ENCODE measurements around the gene FBN2.
"Not testable (repeated sequence)": the region's sequence is repeated elsewhere in the genome, so short reads cannot be mapped to it uniquely, and the experiment has no call there.

The FBN2 gene

DNA sequence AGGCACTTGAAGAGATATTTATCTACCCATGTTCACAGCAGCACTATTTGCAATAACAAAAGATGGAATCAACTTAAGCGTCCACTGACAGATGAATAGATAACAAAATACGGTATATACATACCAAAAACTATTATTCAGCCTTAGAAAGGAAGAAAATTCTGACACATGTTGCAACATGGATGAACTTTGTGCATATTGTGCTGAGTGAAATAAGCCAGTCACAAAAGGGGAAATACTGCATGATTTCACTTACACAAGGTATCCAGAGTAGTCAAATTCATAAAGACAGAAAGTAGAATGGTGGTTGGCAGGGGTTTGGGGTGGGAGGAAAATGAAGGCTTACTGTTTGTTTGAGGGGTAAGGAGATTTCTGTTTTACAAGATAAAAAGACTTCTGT, 66.0 kb downstream of the FBN2 start:
- no peak for DNase-seq (ENCODE audit: low read depth)
- TF ChIP-seq, protein P1, sequence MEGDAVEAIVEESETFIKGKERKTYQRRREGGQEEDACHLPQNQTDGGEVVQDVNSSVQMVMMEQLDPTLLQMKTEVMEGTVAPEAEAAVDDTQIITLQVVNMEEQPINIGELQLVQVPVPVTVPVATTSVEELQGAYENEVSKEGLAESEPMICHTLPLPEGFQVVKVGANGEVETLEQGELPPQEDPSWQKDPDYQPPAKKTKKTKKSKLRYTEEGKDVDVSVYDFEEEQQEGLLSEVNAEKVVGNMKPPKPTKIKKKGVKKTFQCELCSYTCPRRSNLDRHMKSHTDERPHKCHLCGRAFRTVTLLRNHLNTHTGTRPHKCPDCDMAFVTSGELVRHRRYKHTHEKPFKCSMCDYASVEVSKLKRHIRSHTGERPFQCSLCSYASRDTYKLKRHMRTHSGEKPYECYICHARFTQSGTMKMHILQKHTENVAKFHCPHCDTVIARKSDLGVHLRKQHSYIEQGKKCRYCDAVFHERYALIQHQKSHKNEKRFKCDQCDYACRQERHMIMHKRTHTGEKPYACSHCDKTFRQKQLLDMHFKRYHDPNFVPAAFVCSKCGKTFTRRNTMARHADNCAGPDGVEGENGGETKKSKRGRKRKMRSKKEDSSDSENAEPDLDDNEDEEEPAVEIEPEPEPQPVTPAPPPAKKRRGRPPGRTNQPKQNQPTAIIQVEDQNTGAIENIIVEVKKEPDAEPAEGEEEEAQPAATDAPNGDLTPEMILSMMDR (IDR thresholded peaks at IDR 0.05; ENCODE audit: low read length, missing control alignments), result no peak
- no peak overlapping the region for H3K4me3 ChIP-seq (replicated peaks; ENCODE audit: low read depth, low read length)

DNA sequence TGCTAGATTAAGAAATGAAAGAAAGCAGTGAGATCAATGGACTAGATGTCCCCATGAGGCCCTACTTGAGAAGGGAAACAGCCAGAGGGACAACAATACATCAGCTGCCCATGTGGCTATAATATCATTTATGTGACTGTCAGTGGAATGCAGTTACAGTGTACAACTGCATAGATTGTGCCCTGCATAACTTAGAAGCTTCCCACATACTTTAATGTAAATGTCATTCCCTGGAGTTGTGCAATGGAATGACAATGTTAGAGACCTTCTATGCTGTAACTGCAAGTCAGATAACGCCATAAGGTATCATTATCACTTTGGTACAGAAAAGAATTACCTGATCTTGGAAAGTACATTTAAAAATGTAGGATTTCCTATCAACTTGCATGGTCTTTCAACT, 67.4 kb downstream of the FBN2 start:
- H3K4me3 ChIP-seq (replicated peaks; ENCODE audit: low read depth, low read length), result no peak overlapping the region
- peak; percentile 66 for DNase-seq (ENCODE audit: low read depth)
- TF ChIP-seq, protein P1 (IDR thresholded peaks at IDR 0.05; ENCODE audit: low read length, missing control alignments), result no peak

DNA sequence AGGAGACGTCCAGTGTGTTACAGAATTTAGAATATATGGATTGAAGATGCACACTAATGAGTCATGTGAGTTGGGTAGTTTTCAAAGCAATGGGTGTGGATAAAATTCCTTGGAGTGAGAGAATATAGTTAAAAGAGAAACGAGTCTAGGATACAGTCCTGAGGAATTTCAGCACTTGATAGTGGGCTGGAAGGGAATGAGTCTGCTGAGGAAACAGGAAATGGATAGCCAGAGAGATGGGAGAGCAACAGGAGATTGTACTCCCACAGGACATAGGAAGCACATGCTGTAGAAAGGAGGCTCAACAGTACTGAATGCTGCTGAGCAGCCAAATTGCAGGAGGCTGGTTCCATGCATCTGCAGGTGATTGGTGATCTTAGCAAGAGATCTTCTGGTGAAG, 68.1 kb downstream of the FBN2 start:
- TF ChIP-seq, protein P1 (IDR thresholded peaks at IDR 0.05; ENCODE audit: low read length, missing control alignments), result no peak
- H3K4me3 ChIP-seq (replicated peaks; ENCODE audit: low read depth, low read length), result no peak overlapping the region
- DNase-seq (ENCODE audit: low read depth), result peak; percentile 68

DNA sequence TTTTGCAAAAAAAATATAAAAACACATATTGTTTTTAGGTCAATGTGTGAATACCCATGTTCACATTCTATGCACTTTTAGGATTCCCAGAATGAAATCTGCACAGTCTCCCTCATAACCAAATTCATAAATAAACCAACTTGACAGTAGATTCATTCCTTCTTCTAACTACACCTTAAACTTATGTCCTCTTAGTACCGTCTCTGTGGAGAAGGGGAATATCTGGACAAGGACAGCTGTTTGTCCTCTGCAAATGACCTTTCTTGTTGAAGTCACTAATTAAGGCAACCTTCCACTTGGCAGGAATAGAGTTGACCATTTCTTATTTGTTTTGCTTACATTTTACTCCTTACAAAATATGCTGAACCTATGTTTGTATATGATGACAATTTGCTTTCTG, 71.1 kb downstream of the FBN2 start:
- no peak for DNase-seq (ENCODE audit: low read depth)
- no peak overlapping the region for H3K4me3 ChIP-seq (replicated peaks; ENCODE audit: low read depth, low read length)
- TF ChIP-seq, protein P1 (IDR thresholded peaks at IDR 0.05; ENCODE audit: low read length, missing control alignments), result no peak

DNA sequence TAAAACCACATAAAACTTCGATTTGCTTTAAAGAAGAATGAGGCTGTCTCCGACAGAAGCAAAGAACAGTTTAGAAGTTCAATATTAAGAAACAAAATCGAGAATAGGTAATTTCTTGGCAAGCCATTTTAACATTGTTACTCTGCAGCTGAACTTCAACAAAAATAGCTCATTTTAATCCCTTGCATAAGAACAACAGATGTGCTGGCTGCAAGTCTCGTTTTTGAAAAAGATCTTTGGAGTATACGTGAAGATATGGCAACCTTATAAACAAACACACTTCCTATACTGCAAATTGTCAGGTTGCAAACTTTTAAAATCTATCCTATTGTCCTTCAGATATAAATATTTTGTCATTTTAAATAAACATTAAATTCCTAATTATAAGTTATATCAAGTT, 71.5 kb downstream of the FBN2 start:
- DNase-seq (ENCODE audit: low read depth), result no peak
- TF ChIP-seq, protein P1 (IDR thresholded peaks at IDR 0.05; ENCODE audit: low read length, missing control alignments), result no peak
- H3K4me3 ChIP-seq (replicated peaks; ENCODE audit: low read depth, low read length), result no peak overlapping the region

DNA sequence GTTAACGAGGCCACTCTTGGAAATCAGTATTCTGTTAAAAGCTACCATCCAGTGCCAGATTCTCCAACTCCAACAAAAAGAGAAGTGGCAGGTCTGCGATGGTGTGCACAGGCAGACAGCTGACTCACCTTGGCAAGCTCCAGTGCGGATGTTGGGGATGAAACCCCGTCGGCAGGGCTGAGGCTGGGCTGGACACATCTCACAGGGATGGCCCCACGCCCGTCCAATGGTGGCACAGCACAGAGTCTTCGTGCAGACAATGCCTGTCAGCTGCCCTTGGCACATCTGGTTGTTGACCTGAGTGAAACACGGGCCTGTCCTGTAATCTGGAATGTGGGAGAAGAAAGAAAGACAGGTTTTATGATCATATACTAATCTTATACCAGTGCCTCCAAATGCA, 73.4 kb downstream of the FBN2 start:
- H3K4me3 ChIP-seq (replicated peaks; ENCODE audit: low read depth, low read length), result no peak overlapping the region
- no peak for DNase-seq (ENCODE audit: low read depth)
- TF ChIP-seq, protein P1 (IDR thresholded peaks at IDR 0.05; ENCODE audit: low read length, missing control alignments), result no peak

DNA sequence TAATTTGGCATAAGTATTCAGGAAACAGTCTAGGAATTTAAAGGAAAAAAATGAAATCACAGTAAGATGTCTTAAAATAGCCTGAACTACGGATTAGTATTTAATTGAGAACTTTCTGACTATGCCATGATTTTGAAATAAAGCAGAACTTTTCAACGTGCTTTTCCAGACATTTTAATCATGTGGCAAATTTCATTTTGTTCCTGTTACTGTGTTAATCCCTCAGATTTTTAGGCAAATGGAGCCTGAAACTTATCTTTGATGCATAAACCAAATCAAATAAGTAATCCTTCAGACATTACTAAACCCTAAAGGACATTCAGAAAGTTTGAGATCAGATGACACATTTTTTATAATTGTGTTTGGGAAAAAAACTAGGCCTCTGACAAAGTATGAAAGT, 75.7 kb downstream of the FBN2 start:
- DNase-seq (ENCODE audit: low read depth), result no peak
- TF ChIP-seq, protein P1 (IDR thresholded peaks at IDR 0.05; ENCODE audit: low read length, missing control alignments), result no peak

DNA sequence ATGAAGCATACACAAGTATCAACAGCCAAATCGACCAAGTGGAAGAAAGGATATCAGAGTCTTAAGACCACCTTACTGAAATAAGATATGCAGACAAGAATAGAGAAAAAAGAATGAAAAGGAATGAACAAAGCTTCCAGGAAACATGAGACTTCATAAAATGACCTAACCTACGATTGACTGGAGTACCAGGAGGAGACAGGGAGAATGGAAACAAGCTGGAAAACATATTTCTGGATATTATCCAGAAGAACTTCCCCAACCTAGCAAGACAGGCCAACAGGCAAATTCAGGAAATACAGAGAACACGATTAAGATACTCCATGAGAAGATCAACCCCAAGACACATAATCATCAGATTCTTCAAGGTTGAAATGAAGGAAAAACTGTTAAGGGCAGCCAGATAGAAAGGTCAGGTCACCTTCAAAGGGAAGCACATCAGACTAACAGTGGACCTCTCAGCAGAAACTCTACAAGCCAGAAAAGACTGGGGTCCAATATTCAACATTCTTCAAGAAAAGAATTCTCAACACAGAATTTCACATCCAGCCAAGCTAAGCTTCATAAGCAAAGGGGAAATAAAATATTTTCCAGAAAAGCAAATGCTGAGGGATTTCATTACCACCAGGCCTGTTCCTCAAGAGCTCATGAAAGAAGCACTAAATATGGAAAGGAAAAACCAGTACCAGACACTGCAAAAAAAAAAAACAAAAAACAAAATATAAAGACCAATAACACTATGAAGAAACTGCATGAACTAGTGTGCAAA, 80.7 kb downstream of the FBN2 start:
- not testable (repeated sequence) for DNase-seq (ENCODE audit: low read depth); H3K4me3 ChIP-seq (replicated peaks; ENCODE audit: low read depth, low read length)

More for the DNA sequence above, 75.7 kb downstream of the FBN2 start:
- no peak overlapping the region for H3K4me3 ChIP-seq (replicated peaks; ENCODE audit: low read depth, low read length)
